Stimulated activated CD4-positive, alpha-beta T cell treated with anti-CD3 and anti-CD28 coated beads, Interleukin-12 subunit alpha, Interleukin-12 subunit beta, amount 100 ng/mL, for 48 hours (primary cell): ENCODE data around the gene PTRH2.

Source experiments
- DNase-seq, 3 donors: peaks; one replicate each; pipeline ENCODE4 v3.0.0-alpha.2; 2020; ENCODE audit warnings: low read depth in 2 of 3, low spot score in 1 of 3

PTRH2 gene

DNA sequence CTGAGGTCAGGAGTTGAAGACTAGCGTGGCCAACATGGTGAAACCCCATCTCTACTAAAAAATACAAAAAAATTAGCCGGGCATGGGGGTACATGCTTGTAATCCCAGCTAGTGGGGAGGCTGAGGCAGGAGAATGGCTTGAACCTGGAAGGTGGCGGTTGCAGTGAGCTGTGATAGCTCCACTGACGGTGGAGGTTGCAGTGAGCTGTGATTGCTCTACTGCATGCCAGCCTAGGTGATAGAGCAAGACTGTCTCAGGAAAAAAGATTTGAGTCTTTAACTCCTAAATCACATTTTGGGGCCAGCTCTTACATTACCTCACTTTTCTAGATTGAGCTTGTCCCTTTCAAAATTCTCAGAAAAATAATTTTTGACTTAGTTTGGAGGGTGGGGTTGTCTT, 15.4 kb upstream of the PTRH2 start:
- DNase-seq, result no peak

DNA sequence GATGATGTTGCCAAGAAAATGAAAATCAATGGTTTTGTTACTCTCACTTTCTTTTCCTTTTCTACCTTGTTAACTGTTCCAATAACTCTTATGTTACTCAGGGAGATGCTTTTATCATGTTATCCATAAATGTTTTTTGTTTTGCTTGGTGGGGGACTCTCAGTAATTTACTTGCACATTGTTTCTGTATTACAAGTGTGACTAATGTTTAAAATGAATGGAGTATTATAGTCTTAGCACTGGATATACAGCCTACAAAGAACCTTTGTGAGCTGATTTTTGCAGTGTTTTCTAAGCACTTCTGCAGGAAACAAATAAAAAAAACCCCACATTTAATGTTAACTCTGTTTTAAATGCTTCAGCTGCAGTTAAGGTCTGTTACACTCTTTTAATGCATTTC, 12.3 kb upstream of the PTRH2 start:
- no peak for DNase-seq

DNA sequence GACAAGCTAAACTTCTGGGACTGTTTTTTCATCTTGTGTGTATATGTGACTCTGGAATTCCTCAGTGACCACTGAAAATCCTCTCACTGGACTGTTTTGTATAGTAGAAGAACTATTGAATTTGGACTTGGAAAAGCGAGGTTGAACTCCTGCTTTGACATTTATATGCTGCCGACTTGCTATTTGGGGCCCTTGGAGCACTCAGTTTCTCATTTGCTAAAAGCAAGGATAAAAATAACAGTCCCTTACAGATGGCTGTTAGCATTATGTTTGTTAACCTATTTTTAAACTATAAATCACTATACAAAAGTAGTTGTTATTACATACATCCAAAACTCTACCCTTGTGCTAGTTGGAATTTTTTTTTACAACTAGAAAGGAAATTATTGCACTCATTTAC, 9.2 kb upstream of the PTRH2 start:
- DNase-seq, result no peak

DNA sequence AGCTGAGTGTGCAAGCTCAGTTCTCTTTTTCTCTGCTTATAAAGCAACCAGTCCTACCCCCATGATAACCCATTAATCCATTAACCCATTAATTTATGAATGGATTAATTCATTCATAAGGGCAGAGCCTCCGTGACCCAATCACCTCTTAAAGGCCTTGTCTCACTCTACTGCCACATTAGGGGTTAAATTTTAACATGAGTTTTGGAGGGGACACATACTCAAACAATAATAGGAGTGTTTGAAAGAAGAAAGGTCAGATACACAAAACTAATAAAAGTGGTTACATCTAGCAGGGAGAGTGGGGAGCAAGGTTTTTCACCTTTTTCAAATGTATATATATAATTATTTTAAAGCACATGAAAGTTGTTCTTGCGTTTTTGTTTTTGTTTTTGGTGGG, 7.0 kb upstream of the PTRH2 start:
- no peak for DNase-seq

DNA sequence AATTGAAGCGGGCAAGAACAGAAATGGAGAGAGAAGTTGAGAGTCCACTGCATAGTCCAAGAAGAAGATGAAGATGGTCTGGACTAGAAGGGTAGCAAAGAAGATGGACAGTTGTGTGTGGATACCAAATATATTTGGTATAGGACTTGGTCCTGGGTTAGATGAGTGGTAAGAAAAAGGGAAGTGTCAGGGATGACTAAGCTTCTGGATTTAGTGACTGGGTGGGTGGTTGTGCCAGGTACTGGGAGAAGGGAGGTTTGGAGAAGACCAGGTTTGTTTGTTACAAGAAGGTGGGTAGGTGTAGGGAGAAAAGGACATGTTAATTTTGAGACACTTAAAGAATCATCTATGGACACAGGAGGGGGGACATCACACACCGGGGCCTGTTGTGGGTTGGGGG, 5.6 kb upstream of the PTRH2 start:
- DNase-seq, result no peak

DNA sequence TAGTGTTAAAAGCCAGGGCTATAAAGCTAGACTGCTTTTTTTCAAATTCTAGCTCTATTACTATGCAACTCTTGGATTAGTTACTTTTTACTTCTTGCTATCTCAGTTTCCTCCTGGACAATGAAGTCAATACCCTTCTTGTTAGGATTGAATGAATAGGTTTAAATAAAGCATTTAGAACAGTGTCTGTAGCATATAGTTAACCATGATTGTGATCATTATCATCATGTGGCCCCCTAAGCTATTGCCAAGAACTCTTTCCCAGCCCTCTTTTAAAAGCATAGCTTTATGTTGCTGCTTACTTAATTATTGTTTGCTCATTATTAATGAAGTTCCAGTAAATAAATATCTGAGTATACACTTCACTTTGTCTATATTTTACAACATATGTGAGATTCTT, 4.7 kb upstream of the PTRH2 start:
- no peak for DNase-seq

DNA sequence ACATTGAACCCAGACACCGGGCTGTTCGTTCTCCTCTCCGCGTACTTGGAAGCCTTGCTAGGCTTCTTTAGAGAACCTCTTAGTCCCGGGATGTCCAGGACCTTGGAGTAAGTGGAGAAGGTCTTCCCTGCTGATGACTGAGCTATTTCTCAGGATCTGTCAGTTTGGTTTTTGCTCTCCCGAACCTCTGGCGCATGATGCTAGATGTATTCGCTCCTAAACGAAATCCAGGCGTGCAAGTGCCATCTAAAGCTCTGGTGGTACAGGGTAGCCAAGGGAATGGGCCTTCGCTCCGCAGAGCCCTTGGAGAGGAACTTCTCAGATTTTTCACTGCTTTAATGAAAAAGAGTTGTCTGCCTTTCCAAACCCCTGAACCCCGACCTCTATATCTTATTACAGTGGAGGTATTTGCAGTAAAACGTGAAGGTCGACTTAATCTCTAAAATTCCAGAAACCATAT, 771 bp upstream of the PTRH2 start:
- DNase-seq, result no peak

DNA sequence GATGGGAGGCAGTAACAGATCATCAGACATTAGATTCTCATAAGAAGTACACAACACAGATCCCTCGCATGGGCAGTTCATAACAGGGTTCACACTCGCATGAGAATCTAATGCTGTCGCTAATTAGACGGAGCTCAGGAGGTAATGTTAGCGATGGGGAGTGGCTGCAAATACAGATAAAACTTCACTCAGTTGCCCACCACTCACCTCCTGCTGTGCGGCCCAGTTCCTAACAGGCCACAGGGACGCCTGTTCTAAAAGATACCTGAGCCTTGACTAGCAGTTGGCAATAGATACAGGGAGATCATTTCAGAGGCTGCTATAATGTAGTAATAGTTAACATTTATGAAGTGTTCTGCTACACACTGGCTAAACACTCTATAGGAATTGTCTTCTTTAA, 4.9 kb downstream of the PTRH2 start:
- no peak for DNase-seq

DNA sequence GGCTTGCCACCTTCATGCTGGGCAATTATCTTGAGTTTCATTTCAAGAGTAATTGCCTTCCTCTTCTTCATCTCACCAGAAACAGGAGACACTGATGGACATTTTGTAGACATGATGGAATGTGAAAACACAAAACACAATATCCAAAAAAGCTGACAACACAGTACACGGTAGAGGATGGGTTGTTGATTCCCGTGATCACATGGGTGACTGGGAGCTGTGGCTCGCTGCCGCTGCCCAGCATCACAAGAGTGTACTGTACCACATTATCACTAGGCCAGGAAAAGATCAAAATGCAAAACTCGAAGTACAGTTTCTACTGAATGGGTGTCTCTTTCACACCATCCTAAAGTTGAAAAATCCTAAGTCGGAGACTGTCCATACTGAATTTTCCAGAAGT, 7.4 kb downstream of the PTRH2 start:
- no peak for DNase-seq

DNA sequence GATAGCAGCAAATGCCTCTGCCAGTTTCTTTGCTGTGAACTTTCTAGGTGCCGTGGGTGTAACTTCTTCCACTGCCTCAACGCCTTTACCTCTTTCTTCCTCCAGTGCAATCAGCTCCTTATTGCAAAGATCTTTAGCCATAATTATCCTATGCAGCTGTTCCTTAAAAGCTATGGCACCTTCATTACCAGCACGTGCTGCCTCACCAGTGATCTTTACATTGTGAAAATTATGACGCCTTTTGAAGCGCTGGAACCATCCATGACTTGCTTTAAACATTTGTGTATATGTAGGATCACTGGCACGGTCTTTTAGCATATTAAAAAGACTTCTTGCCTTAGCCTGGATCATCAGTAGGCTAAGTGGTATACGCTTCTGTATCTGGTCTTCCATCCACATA, 8.0 kb downstream of the PTRH2 start:
- no peak for DNase-seq

DNA sequence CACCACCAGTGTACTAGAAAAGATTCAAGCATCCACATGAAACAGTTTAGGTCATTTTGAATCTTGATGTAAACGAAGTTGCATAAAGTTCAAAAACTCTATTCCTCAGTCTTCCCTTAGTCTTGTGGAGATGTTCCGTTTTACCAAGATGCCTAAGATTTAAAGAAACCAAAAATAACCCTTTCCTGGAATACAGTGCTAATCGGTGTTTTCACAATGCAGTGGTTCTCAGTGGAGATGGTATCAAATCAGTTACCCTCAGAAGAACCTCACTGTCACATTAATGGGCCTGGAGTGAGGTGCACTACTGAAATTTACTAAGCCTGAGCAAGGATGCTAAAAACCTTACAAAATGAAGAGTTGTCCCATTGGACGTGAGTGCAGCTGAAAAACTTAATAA, 9.1 kb downstream of the PTRH2 start:
- DNase-seq, result no peak

DNA sequence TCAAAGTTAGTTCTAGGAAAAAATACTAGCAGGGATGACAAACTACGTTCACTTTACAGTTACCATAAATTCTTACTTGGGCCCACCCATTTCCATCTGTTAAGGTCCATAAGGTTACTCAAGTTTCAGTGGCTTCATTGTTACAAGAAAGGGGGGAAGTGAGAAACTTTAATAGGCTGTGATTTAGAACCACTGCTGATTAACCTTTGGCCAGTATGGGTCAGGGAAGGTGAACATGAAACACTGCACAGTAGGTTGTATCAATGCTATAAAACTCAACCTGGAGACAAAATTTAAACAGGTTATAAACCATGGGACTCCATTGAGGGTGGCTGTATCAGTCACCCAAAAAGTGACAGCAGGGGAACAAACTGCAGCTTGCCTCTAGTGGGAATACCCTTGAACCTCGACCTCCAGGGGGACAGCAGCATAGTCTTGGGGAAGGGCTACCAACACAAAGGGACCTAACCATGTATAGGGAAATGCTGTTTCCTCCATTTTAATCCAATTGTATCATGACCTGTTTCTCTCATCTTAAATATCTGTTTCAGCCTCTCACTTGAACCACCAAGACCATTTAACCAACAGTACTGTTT, 10.4 kb downstream of the PTRH2 start:
- DNase-seq, result no peak

DNA sequence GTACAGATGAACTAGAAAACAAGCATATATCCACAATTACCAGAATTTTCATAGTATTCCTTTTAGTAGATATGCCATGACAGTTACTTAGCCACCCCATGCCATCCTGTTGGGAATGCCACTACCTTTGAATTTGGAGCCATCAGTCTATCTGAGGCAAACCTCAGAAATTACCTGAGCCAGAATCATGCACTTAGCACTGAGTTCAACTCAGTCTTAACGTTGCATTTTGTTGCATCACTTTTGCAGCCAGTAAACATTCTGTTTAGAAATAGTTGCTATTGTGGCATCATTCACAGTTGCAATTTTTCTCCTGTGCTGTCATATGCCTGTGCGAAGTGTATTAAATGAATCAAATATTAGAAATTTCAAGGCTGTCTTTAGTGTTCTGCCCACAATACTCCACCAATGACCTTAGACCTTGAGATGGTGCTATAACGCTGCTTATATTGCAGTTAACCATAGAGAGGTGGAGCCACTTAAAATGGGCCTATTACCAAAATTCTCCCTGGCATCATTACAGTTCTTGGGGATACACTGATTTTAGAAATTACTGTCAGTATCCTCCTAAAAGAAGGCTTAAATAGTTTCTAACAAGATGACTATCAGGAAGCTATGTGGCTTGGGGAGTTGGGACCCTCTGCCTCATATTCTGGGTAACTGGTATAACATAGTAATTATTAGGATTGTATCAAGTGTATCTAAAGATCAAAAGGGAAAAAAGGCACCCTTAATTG, 11.1 kb downstream of the PTRH2 start:
- no peak for DNase-seq

DNA sequence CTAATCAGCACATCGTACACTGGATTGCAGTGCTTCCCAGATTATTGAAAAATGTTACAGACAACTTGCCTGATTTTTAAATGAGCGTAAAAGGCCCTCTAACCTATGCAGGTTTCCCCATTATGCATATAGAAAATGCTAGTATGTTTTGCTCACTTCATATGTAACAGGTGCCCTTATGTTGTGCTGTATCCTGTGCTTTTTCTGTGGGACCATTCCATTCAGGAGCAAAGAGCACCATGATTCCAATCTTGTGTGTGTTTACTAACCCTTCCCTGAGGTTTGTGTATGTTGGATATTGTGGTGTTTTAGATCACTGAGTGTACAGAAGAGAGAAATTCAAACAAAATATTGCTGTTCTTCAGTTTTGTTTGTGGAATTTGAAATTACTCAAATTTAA, 12.9 kb downstream of the PTRH2 start:
- no peak for DNase-seq

DNA sequence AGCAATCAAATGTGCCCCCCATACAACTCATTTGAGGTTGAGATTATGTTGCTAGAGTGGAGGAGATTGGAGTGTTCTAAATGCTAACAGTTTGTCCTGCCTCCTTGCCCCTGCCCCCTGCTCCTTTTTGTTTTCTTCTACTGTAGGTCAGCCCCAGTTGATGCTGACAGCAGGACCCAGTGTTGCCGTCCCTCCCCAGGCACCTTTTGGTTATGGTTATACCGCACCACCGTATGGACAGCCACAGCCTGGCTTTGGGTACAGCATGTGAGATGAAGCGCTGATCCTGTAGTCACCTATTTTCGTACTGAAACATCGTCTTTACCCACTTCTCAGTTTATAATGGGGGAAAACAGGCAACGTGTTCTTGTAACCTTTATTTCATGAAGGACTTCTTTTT, 13.6 kb downstream of the PTRH2 start:
- DNase-seq, result no peak

DNA sequence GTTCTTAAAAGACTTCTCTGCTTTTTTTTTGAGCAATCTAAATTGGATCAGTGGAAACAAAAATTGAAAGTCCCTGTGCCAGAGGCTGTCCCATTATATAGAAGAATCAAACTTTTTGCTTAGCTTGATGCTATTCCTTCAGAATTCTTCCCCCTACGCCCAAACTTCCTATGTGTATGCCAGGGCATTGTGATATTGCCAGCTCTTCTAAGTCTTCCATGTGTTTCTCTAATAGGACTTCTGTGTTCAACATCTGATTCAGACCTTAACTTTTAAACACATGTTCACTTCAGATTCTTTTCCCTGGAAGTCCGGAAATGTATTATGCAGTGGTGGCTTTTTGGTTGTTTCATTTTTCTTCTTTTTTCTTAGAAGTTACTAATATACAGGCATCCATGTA, 18.7 kb downstream of the PTRH2 start:
- no peak for DNase-seq

DNA sequence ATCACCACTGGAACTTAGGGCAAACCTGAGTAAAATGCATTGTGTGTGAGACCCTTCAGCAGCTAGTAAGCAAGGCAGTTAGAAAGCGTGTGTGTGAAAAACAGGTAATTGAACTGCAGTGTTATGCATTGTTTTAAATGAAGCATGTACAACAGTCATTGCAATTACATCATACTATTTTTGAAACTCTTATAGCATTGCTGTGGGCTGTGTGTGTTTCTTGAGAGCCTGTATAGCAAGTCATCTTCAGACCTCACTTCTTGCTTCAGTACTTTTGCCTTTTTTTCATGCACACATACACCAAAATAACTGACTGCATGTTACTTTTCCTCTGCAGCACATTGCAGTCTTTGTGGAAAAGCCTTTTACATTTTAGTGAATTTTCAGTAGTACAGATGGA, 19.2 kb downstream of the PTRH2 start:
- DNase-seq, result no peak

DNA sequence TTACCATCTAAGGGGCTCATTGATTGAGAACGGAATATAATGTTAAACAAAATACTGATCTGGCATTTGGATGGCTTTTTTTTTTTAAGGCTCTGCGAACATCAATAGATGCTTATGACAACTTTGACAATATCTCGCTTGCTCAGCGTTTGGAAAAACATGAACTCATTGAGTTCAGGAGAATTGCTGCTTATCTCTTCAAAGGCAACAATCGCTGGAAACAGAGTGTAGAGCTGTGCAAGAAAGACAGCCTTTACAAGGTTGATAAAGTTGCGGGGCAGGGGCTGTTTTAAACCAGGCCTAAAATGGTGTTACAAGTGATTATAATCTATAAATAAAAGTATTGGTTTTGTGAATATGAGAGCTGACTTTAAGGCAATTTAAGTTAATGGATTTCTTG, 22.3 kb downstream of the PTRH2 start:
- no peak for DNase-seq

DNA sequence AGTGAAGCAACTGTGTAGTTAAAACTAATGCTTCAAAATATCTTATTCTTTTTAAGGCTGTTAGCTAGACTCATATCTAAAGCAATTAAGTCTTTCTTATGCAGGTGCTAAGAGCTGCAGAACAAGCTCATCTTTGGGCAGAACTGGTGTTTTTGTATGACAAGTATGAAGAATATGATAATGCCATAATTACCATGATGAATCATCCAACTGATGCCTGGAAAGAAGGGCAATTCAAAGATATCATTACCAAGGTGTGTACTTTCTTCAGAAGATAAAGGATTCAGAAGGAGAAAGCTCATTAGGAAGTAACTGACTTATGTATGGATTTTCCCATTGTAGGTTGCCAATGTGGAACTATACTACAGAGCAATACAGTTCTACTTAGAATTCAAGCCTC, 23.9 kb downstream of the PTRH2 start:
- DNase-seq, result no peak

DNA sequence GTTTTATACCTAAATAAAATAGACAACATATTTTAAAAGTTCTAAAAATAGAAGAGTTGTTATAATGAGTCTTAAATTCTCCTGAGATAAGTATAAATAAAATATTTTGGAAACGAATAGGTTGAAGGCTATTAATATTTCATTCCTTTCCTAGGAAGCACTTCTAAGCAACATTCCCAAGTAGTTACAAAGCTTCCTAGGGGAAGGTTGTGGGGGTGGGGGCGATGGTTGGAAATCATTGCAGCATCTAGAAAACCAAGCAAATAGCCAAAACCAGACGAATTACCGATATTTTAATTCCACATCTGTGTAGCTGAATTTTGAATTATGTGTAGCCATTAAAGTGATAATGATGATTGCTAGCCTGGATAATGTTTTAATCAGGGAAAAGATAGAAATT, 26.9 kb downstream of the PTRH2 start:
- no peak for DNase-seq

DNA sequence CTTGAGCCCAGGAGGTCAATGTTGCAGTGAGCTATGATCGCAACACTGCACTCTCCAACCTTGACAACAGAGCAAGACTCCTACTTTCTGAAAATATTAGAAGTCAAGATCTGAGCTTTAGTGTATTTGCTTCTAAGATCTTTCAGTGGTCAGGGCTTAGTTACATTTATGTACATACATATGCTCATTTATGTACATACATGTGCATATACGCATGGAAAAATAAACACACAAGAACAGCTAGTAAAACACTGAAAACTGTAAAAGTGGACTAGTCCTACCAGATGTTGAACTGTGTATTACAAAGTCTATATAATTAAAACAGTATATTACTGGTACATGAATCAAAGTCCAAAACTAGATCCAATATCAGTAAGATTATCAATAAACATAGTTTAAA, 28.3 kb downstream of the PTRH2 start:
- DNase-seq, result no peak

DNA sequence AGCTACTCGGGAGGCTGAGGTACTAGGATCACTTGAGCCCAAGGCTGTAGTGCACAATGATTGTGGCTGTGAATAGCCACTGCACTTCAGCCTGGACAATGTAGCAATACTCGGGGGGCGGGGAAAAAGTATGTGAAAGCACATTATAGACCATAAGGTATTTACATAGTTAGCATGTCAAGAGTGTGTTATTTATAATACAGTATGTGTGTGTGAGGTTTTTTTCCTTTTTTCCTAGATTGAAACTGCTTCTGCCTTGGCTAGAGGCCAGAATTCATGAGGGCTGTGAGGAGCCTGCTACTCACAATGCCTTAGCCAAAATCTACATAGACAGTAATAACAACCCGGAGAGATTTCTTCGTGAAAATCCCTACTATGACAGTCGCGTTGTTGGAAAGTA, 30.5 kb downstream of the PTRH2 start:
- no peak for DNase-seq

DNA sequence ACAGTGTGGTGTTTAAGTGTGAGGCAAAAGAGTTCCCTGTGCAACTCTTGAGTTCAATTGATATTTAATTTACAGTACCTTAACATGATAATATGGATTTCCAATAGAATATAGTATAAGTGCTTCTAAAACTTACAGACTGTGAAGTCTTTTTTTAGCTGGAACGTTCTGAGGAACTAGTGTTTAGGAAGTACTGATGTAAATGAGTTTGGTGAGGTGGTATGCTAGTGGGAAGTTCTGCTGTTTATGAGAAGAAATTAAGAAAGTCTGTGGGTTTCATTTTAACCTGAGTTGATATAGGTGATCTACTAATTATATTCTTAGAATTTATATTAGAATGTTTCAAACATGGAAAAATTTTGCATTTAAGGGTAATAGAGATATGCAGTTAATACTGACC, 32.0 kb downstream of the PTRH2 start:
- DNase-seq, result no peak
